NCI-H2196 treated with DMSO at 0.1 percent for 48 hours (cell line): ENCODE data around the gene ACAD11.
"Not testable (repeated sequence)": the region's sequence is repeated elsewhere in the genome, so short reads cannot be mapped to it uniquely, and the experiment has no call there.

Experiments
- DNase-seq: peaks from one replicate; lab custom pipeline; 2025; ENCODE audit not compliant: unreplicated experiment; lab: John Stamatoyannopoulos, UW

ACAD11 gene

GRCh38 chr3:132556036-132556386 lies 103.6 kb downstream of the ACAD11 start:
- DNase-seq: not testable (repeated sequence)

- DNase-seq: no peak
These were observed 104.1 kb downstream of the ACAD11 start for GRCh38 chr3:132555306-132556035.

GRCh38 chr3:132554437-132554836 lies 105.2 kb downstream of the ACAD11 start:
- peak; percentile 93 for DNase-seq

GRCh38 chr3:132553826-132554225 lies 105.8 kb downstream of the ACAD11 start:
- DNase-seq: no peak

- DNase-seq: no peak
These were observed 108.9 kb downstream of the ACAD11 start for GRCh38 chr3:132550579-132551305.

GRCh38 chr3:132549890-132550578 lies 109.6 kb downstream of the ACAD11 start:
- no peak for DNase-seq

- no peak for DNase-seq
These were observed 110.4 kb downstream of the ACAD11 start for GRCh38 chr3:132549169-132549568.

GRCh38 chr3:132545471-132545870 lies 114.1 kb downstream of the ACAD11 start:
- no peak for DNase-seq

GRCh38 chr3:132544130-132544529 lies 115.5 kb downstream of the ACAD11 start:
- DNase-seq: no peak

- no peak for DNase-seq
These were observed 116.4 kb downstream of the ACAD11 start for GRCh38 chr3:132543011-132543739.

- no peak for DNase-seq
These were observed 117.0 kb downstream of the ACAD11 start for GRCh38 chr3:132542577-132542976.

GRCh38 chr3:132539681-132540080 lies 119.9 kb downstream of the ACAD11 start:
- DNase-seq: no peak

- no peak for DNase-seq
These were observed 121.5 kb downstream of the ACAD11 start for GRCh38 chr3:132538072-132538471.

GRCh38 chr3:132537297-132537696 lies 122.3 kb downstream of the ACAD11 start:
- no peak for DNase-seq

- DNase-seq: no peak
These were observed 123.0 kb downstream of the ACAD11 start for GRCh38 chr3:132536442-132537153.

GRCh38 chr3:132535575-132536441 lies 123.8 kb downstream of the ACAD11 start:
- DNase-seq: peak; percentile 72

- no peak for DNase-seq
These were observed 129.0 kb downstream of the ACAD11 start for GRCh38 chr3:132530624-132531023.

GRCh38 chr3:132522353-132522752 lies 137.3 kb downstream of the ACAD11 start:
- DNase-seq: no peak

- no peak for DNase-seq
These were observed 137.7 kb downstream of the ACAD11 start for GRCh38 chr3:132521901-132522300.

- no peak for DNase-seq
These were observed 139.7 kb downstream of the ACAD11 start for GRCh38 chr3:132519914-132520313.
